A549 treated with GW870086 at 1 μM for 4 hours (cell line): ENCODE measurements around the gene ARHGAP10. TPM values are rescaled to one million over a fixed set of nuclear protein-coding genes. Genes with fewer than 3 reads are reported as not detected.

ENCODE experiments used
- total RNA-seq: library from RNA; stranded (reverse); fragments of 200-300 nt; extraction: Qiagen RNA extraction; gene quantifications from 5 replicates; pipeline ENCODE4 v1.2.3, GENCODE V29; 2022; ENCODE audit warnings: low read depth

The ARHGAP10 gene
- 14.0 to 15.4 TPM (median 14.8 TPM) in 5 replicates for total RNA-seq

GRCh38 chr4:147731580-147732517 lies at the start of gene ARHGAP10:
TSS of gene ARHGAP10 (plus strand) at chr4:147732088. CDS start at chr4:147732302, 214 bp downstream.

DNA sequence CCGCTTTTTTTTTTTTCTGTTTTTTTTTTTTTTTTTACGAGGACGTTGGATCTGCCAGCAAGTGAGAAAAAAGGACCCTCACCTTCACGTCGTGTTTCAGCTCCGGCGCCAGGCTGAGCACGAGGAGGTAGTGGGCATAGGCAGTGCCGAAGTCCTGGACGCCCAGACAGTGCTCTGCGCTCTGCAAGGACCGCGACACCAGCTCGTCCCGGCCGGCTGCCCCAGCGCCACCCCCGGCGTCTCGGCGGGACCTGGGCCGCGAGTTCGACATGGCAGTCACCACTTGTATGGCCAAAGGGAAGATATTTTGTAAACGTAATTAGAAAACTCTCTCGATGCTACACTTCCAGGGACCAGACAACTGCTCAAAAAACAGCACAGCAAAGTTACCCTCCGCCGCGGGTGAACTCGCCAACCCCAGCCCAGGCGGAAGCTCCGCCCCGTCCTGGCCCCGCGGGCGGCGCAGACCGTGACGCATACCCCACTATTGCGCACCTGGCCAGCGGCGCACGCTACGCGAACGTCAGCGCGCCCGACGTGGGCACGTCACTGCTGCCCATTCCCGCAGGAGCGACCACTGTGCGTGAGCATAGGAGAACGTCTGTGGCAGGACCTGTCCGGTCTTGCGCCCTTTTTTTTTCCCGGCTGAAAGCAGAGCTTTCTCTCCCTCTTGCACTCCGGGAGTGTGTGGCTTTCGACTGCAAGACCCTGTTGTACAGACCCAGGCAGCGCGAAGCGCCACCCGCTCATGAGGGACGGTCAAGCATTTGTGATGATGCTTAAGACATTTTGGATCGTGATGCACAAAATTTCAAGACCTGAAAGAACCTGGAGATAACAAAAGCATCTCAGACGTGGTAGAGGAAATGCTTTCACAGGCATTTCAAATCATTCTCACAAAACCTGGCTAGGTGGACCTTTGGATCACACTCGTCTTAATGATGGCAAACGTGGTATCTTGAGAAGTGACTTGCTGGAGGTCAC lies 47.9 kb upstream of the ARHGAP10 start, which contains the start of gene PRMT9:
TSS of gene PRMT9 (minus strand) at position 447 of the 984 bp plus-strand sequence. CDS start at position 271, 176 bp downstream.

Other genes starting within 250 kb of the ARHGAP10 start
- 20.9 to 23.9 TPM (median 22.8 TPM) in 5 replicates for gene TMEM184C, start 114.7 kb upstream of the ARHGAP10 start, total RNA-seq
- 2.4 to 3.3 TPM (median 2.9 TPM) in 5 replicates for gene PRMT9, start 47.9 kb upstream of the ARHGAP10 start, total RNA-seq